PC-3 (cell line): ENCODE measurements around the gene PRKN. TPM values are rescaled to one million over a fixed set of nuclear protein-coding genes. Genes with fewer than 3 reads are reported as not detected.

Source experiments
- ATAC-seq: fragments of 200-7000 bp; cut with Tn5 transposase; 2 replicates; pipeline ENCODE4 v1.9.1; 2020; ENCODE audit warnings: mild to moderate bottlenecking, moderate library complexity
- BruUV-seq: library from RNA; stranded (reverse); fragments of 400-500 nt; replicated peaks from 2 replicates; lab custom pipeline; 2021; lab: Mats Ljungman, UMichigan
- CTCF ChIA-PET: fragments of 300-600 bp; sonication (Branson Sonifier 250); formaldehyde crosslinking; loops from one replicate; lab custom pipeline; 2022; ENCODE audit warnings: antibody characterized with exemption; lab: Charles Lee
- POLR2A ChIA-PET: fragments of 300-600 bp; sonication (Branson Sonifier 250); formaldehyde crosslinking; loops from one replicate; lab custom pipeline; 2022; ENCODE audit warnings: antibody characterized with exemption; ENCODE audit not compliant: unreplicated experiment; lab: Charles Lee
- DNase-seq: peaks from one replicate; pipeline ENCODE4 v3.0.0-alpha.2; 2015
- H2AFZ ChIP-seq: fragments of 300-600 bp; sonication (generic); 2 replicates; pipeline ENCODE4 v1.6.0; 2016; ENCODE audit warnings: antibody characterized with exemption, low read length
- H3F3A ChIP-seq: fragments of 300-600 bp; sonication (generic); one replicate; pipeline ENCODE4 v1.6.0; 2017; ENCODE audit warnings: antibody characterized with exemption, low read length, control low read depth, mild to moderate bottlenecking; ENCODE audit not compliant: unreplicated experiment
- H3K27ac ChIP-seq: fragments of 300-600 bp; sonication (generic); 2 replicates; pipeline ENCODE4 v1.5.1; 2016; ENCODE audit warnings: mild to moderate bottlenecking, low read length
- H3K27me3 ChIP-seq: fragments of 300-600 bp; sonication (generic); 2 replicates; pipeline ENCODE4 v1.6.1; 2016; ENCODE audit warnings: low read length, mixed read lengths
- H3K36me3 ChIP-seq: fragments of 300-600 bp; sonication (generic); 2 replicates; pipeline ENCODE4 v1.6.1; 2016; ENCODE audit warnings: low read depth, mixed run types, low read length, mixed read lengths
- H3K4me1 ChIP-seq: fragments of 300-600 bp; sonication (generic); 2 replicates; pipeline ENCODE4 v1.5.1; 2016; ENCODE audit warnings: low read length; ENCODE audit not compliant: insufficient read depth
- H3K4me2 ChIP-seq: fragments of 300-600 bp; sonication (generic); 2 replicates; pipeline ENCODE4 v1.6.0; 2016; ENCODE audit warnings: low read length
- H3K4me3 ChIP-seq: fragments of 300-600 bp; sonication (generic); 2 replicates; pipeline ENCODE4 v1.5.1; 2016; ENCODE audit warnings: mild to moderate bottlenecking, low read length, mixed read lengths
- H3K79me2 ChIP-seq: fragments of 300-600 bp; sonication (generic); 2 replicates; pipeline ENCODE4 v1.6.1; 2017; ENCODE audit warnings: low read length, mixed read lengths
- H3K9ac ChIP-seq: fragments of 300-600 bp; sonication (generic); 2 replicates; pipeline ENCODE4 v1.6.0; 2016; ENCODE audit warnings: mild to moderate bottlenecking, low read length
- H3K9me2 ChIP-seq: fragments of 300-600 bp; sonication (generic); replicated peaks from 2 replicates; pipeline ENCODE4 v1.6.1; 2016; ENCODE audit warnings: mixed run types, low read length, mixed read lengths
- H3K9me3 ChIP-seq: fragments of 300-600 bp; sonication (generic); 2 replicates; pipeline ENCODE4 v1.6.1; 2016; ENCODE audit warnings: low read length, mixed read lengths
- H4K20me1 ChIP-seq: fragments of 300-600 bp; sonication (generic); 2 replicates; pipeline ENCODE4 v1.6.1; 2016; ENCODE audit warnings: low read length, mixed read lengths
- EZH2 ChIP-seq: fragments of 300-600 bp; sonication (generic); IDR thresholded peaks from one replicate; pipeline ENCODE4 v1.6.1; 2017; ENCODE audit warnings: antibody characterized with exemption, mild to moderate bottlenecking, low read length; ENCODE audit not compliant: unreplicated experiment
- EZH2phosphoT487 ChIP-seq: fragments of 300-600 bp; sonication (generic); IDR thresholded peaks from 2 replicates; pipeline ENCODE4 v1.6.1; 2018; ENCODE audit warnings: mild to moderate bottlenecking, antibody characterized with exemption, low read length, borderline replicate concordance
- intact Hi-C: fragments of 100-400 bp; cut with micrococcal nuclease; formaldehyde crosslinking; loops from 2 replicates; pipeline ENCODE4 v1.9.0; 2023
- total RNA-seq: library from RNA; depleted of rRNA; stranded (reverse); fragments of >200 nt; gene quantifications from 2 replicates; pipeline ENCODE4 v1.2.3, GENCODE V29; 2014
- TF ChIP-seq, protein P1 (sequence below): fragments of 300-600 bp; sonication (generic); conservative IDR thresholded peaks from 2 replicates; pipeline ENCODE4 v1.5.1; 2017; ENCODE audit warnings: antibody characterized with exemption, low read depth, mild to moderate bottlenecking, low read length

PRKN gene
- total RNA-seq, 1 experiment from 2014 or later = not detected

DNA sequence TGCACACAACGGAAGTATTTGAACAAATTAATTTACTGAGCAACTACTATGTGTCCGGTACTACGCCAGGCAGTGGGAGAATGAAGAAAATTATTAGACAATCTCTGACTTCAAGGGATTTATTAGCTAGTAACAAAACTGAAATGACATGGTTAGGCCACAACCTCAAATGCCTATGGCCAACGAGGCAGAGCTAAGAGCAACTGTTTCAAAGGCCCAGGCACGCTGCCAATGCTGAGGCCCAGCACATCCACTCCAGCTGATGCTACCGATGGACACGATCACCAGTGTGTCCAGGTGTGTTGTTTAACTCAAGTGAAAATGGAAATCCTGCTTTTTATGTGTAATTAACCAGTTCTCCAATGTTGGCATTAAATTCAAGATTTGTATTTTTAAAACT lies 420.9 kb downstream of the PRKN start:
- no peaks in the 10 kb centered on the region for H3K9me2 ChIP-seq
- no peak overlapping the region for H3K27ac ChIP-seq
- no peak overlapping the region for H2AFZ ChIP-seq
- no peaks in the 10 kb centered on the region for H3K79me2 ChIP-seq
- H3F3A ChIP-seq = no peaks in the 10 kb centered on the region
- POLR2A ChIA-PET = no interaction called here
- CTCF ChIA-PET = no interaction called here
- no peak for ATAC-seq
- H3K9me3 ChIP-seq = no peaks in the 10 kb centered on the region
- H4K20me1 ChIP-seq = no peaks in the 10 kb centered on the region
- H3K27me3 ChIP-seq = no peaks in the 10 kb centered on the region
- H3K4me3 ChIP-seq = no peak overlapping the region
- intact Hi-C loops = no loop called here
- H3K36me3 ChIP-seq = no peaks in the 10 kb centered on the region
- H3K4me1 ChIP-seq = no peaks in the 10 kb centered on the region
- no peak overlapping the region for H3K4me2 ChIP-seq
- TF ChIP-seq EZH2 (no peak), EZH2phosphoT487 (no peak)
- TF ChIP-seq, protein P1, sequence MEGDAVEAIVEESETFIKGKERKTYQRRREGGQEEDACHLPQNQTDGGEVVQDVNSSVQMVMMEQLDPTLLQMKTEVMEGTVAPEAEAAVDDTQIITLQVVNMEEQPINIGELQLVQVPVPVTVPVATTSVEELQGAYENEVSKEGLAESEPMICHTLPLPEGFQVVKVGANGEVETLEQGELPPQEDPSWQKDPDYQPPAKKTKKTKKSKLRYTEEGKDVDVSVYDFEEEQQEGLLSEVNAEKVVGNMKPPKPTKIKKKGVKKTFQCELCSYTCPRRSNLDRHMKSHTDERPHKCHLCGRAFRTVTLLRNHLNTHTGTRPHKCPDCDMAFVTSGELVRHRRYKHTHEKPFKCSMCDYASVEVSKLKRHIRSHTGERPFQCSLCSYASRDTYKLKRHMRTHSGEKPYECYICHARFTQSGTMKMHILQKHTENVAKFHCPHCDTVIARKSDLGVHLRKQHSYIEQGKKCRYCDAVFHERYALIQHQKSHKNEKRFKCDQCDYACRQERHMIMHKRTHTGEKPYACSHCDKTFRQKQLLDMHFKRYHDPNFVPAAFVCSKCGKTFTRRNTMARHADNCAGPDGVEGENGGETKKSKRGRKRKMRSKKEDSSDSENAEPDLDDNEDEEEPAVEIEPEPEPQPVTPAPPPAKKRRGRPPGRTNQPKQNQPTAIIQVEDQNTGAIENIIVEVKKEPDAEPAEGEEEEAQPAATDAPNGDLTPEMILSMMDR = no peak
- H3K9ac ChIP-seq = no peak overlapping the region
- BruUV-seq = no TSS peak
- DNase-seq = no peak

DNA sequence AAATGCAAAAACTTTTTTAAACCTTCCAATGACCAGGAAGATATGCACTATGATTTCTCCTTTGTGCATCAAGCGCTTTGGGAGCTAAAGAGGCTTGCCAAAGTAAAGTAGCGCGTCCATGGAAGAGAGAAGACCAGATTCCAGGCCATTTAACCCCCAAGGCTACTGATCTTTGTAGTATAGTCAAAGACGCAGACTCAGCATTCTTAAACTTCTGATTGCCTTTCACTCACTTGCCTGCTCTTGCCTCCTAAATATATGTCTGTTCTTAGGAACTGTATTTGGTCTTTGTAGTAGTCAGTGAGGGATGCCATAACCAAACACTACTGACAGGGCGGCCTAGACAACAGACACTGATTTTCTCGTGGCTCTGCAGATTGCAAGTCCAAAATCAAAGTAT lies 426.4 kb downstream of the PRKN start:
- ATAC-seq = no peak
- intact Hi-C loops = no loop called here
- no TSS peak for BruUV-seq

DNA sequence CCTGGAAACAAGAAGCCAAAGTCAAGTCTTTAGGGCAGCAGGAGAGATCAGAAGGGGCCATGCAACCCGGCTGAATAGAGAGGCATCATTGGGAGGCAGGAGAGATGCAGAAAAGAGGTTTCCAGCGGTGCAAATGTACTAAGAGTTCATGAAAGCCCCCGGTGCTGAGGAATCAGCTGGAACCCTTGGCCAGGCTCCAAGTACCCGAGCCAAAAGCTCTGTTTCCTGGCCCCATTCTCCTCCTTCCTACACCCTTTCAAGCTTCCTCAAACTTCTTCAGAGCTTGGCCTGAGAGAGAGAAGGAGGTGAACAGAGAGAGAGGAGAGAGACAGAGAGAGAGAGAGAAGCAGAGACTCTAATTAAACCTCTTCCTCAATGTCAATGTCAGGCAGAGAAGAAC lies 433.5 kb downstream of the PRKN start:
- Histone ChIP-seq H2AFZ (no peak overlapping the region), H3F3A (no peaks in the 10 kb centered on the region), H3K9ac (no peak overlapping the region), H3K79me2 (no peaks in the 10 kb centered on the region), H3K4me1 (no peaks in the 10 kb centered on the region), H3K4me3 (no peak overlapping the region), H3K27ac (no peak overlapping the region), H4K20me1 (no peaks in the 10 kb centered on the region), H3K9me2 (no peaks in the 10 kb centered on the region), H3K9me3 (no peaks in the 10 kb centered on the region), H3K27me3 (no peaks in the 10 kb centered on the region), H3K4me2 (no peak overlapping the region), H3K36me3 (no peaks in the 10 kb centered on the region)
- BruUV-seq = no TSS peak
- POLR2A ChIA-PET = no interaction called here
- TF ChIP-seq, protein P1 = no peak
- intact Hi-C loops = no loop called here
- DNase-seq (no peak), ATAC-seq (no peak)
- CTCF ChIA-PET = no interaction called here

More for the DNA sequence above, 426.4 kb downstream of the PRKN start:
- Histone ChIP-seq H3K9ac (no peak overlapping the region), H3K9me3 (no peaks in the 10 kb centered on the region), H3K4me2 (no peak overlapping the region), H3F3A (no peaks in the 10 kb centered on the region), H3K79me2 (no peaks in the 10 kb centered on the region), H3K27ac (no peak overlapping the region), H3K4me1 (no peaks in the 10 kb centered on the region), H2AFZ (no peak overlapping the region), H4K20me1 (no peaks in the 10 kb centered on the region), H3K27me3 (no peaks in the 10 kb centered on the region), H3K36me3 (no peaks in the 10 kb centered on the region), H3K4me3 (no peak overlapping the region), H3K9me2 (no peaks in the 10 kb centered on the region)
- ChIA-PET POLR2A (no interaction called here), CTCF (no interaction called here)
- DNase-seq = no peak
- TF ChIP-seq EZH2 (no peak), EZH2phosphoT487 (no peak)
- TF ChIP-seq, protein P1 = no peak
